ENCODE results near the gene MPC1. TPM values are rescaled to one million over a fixed set of nuclear protein-coding genes. Genes with fewer than 3 reads are reported as not detected.
A peak's percentile ranks its signal among the peaks of the same experiment; 100 is the strongest.
"Not testable (repeated sequence)": the region's sequence is repeated elsewhere in the genome, so short reads cannot be mapped to it uniquely, and the experiment has no call there.

The MPC1 gene
- total and polyA plus RNA-seq, 2 experiments from 2014 or later, result 15.5 to 39.4 TPM

DNA sequence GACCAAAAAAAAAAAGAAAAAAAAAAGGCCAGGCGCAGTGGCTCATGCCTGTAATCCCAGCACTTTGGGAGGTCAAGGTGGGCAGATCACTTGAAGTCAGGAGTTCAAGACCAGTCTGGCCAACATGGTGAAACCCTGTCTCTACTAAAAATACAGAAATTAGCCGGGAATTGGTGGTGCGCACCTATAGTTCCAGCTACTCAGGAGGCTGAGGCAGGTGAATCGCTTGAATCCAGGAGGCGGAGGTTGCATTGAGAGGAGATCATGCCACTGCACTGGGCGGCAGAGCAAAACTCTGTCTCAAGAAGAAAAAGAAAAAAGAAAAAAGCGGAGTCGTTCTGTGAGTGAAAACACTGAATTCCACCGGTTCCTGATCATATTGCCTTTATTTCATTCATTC, 4.4 kb upstream of the MPC1 start:
- not testable (repeated sequence) for H4K20me1 ChIP-seq (replicated peaks; ENCODE audit: insufficient read depth); H3K27ac Mint-ChIP-seq; H3K4me3 Mint-ChIP-seq; H3K36me3 Mint-ChIP-seq (ENCODE audit: low read depth); H3K4me1 Mint-ChIP-seq; ATAC-seq; H3K9me2 ChIP-seq (ENCODE audit: insufficient read depth); H3K79me2 ChIP-seq (replicated peaks; ENCODE audit: insufficient read depth); H3K27me3 ChIP-seq (ENCODE audit: insufficient read depth); H2AFZ ChIP-seq; H3K36me3 ChIP-seq (ENCODE audit: insufficient read depth); H3K4me2 ChIP-seq; H3K4me3 ChIP-seq; H3F3A ChIP-seq (replicated peaks; ENCODE audit: low read depth); H3K27me3 Mint-ChIP-seq (ENCODE audit: insufficient read depth, low read depth, poor library complexity); H3K27ac ChIP-seq (ENCODE audit: low read depth); H3K9me3 Mint-ChIP-seq; DNase-seq (ENCODE audit: low spot score)
- H3K4me1 ChIP-seq (ENCODE audit: insufficient read depth), result peaks cover 12% of the 10 kb centered on the region

DNA sequence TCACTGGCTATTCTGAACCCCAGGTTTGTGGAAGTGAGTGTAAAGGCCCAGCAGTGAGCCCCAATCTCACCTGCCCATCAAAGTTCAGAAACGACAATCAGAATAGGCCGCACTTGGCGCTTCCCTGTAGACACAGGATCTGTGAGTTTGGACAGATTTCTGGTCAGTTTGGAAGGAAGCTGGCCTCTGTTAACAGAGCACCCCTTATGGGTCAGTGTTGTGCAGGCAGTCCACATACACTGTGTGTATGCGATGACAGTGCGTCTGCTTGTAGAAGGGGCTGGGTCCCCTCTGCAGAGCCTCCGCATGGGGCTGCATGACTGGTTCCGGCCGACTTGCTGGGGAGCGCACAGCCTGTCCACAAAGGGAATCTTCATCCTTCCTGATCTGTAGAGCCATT, 3.4 kb upstream of the MPC1 start:
- TF ChIP-seq POLR2AphosphoS5 (IDR thresholded peaks at IDR 0.05; ENCODE audit: low read depth), result no peak
- no peak for TF ChIP-seq ZNF331 (CRISPR knock-in tag; IDR thresholded peaks at IDR 0.05; ENCODE audit: low read depth)
- ATAC-seq, result no peak
- no peak overlapping the region for H3K4me2 ChIP-seq
- no peaks in the 10 kb centered on the region for H4K20me1 ChIP-seq (replicated peaks; ENCODE audit: insufficient read depth)
- H3K4me3 Mint-ChIP-seq, result no peak overlapping the region
- DNase-seq (ENCODE audit: low spot score), result no peak
- peaks cover under 1% of the 10 kb centered on the region; the same call in 1 of the 2 replicates for H3K79me2 ChIP-seq (replicated peaks; ENCODE audit: insufficient read depth)
- H3K27me3 ChIP-seq (ENCODE audit: insufficient read depth), result no peaks in the 10 kb centered on the region
- no peaks in the 10 kb centered on the region for H3K9me3 Mint-ChIP-seq
- no peaks in the 10 kb centered on the region for H3K36me3 ChIP-seq (ENCODE audit: insufficient read depth)
- H3K4me1 Mint-ChIP-seq, result peaks cover 16% of the 10 kb centered on the region; the same call in 2 of the 3 replicates
- no peak overlapping the region for H2AFZ ChIP-seq
- peaks cover 4% of the 10 kb centered on the region for H3K27me3 Mint-ChIP-seq (ENCODE audit: insufficient read depth, low read depth, poor library complexity)
- no peak overlapping the region for H3K4me3 ChIP-seq
- peaks cover 3% of the 10 kb centered on the region; the same call in 1 of the 2 replicates for H3K9me2 ChIP-seq (ENCODE audit: insufficient read depth)
- peaks cover 16% of the 10 kb centered on the region for H3K4me1 ChIP-seq (ENCODE audit: insufficient read depth)
- H3K36me3 Mint-ChIP-seq (ENCODE audit: low read depth), result no peaks in the 10 kb centered on the region
- H3F3A ChIP-seq (replicated peaks; ENCODE audit: low read depth), result no peaks in the 10 kb centered on the region
- H3K27ac Mint-ChIP-seq, result no peak overlapping the region
- H3K27ac ChIP-seq (ENCODE audit: low read depth), result no peak overlapping the region

DNA sequence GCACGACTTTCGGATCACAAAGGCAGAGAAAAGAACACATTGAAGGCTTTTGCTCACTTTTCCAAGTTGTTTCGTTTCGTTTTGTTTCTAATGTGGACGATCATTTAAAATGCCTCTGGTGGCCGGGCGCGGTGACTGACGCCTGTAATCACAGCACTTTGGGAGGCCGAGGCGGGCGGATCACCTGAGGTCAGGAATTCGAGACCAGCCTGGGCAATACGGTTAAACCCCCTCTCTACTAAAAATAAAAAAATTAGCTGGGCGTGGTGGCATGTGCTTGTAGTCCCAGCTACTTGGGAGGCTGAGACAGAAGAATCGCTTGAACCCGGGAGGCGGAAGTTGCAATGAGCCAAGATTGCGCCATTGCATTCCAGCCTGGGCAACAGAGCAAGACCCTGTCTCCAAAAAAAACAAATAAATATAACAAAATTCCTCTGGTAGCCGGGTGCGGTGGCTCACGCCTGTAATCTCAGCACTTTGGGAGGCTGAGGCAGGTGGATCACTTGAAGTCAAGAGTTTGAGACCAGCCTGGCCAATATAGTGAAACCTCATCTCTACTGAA, 1.1 kb upstream of the MPC1 start:
- not testable (repeated sequence) for H3K9me3 Mint-ChIP-seq; H3K9me2 ChIP-seq (ENCODE audit: insufficient read depth); H4K20me1 ChIP-seq (replicated peaks; ENCODE audit: insufficient read depth); H3K36me3 ChIP-seq (ENCODE audit: insufficient read depth); H3K27me3 ChIP-seq (ENCODE audit: insufficient read depth); H3K4me1 ChIP-seq (ENCODE audit: insufficient read depth); H3K36me3 Mint-ChIP-seq (ENCODE audit: low read depth); H3K4me1 Mint-ChIP-seq; DNase-seq (ENCODE audit: low spot score); H3K27me3 Mint-ChIP-seq (ENCODE audit: insufficient read depth, low read depth, poor library complexity); H3F3A ChIP-seq (replicated peaks; ENCODE audit: low read depth)
- peak overlapping the region; percentile 70; the same call in 1 of the 2 replicates for H2AFZ ChIP-seq
- TF ChIP-seq, protein P1, sequence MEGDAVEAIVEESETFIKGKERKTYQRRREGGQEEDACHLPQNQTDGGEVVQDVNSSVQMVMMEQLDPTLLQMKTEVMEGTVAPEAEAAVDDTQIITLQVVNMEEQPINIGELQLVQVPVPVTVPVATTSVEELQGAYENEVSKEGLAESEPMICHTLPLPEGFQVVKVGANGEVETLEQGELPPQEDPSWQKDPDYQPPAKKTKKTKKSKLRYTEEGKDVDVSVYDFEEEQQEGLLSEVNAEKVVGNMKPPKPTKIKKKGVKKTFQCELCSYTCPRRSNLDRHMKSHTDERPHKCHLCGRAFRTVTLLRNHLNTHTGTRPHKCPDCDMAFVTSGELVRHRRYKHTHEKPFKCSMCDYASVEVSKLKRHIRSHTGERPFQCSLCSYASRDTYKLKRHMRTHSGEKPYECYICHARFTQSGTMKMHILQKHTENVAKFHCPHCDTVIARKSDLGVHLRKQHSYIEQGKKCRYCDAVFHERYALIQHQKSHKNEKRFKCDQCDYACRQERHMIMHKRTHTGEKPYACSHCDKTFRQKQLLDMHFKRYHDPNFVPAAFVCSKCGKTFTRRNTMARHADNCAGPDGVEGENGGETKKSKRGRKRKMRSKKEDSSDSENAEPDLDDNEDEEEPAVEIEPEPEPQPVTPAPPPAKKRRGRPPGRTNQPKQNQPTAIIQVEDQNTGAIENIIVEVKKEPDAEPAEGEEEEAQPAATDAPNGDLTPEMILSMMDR (conservative IDR thresholded peaks at IDR 0.05; ENCODE audit: low read depth in 2 of 2), result peak in 1 of 2 experiments; percentile 18; a peak in 1 of 4 replicates
- ATAC-seq, result peak; percentile 1; the same call in 1 of the 3 replicates
- H3K4me3 ChIP-seq, result peak overlapping the region; percentile 92
- H3K4me2 ChIP-seq, result peak overlapping the region; percentile 82
- peak overlapping the region; percentile 15 for H3K27ac ChIP-seq (ENCODE audit: low read depth)
- Mint-ChIP-seq H3K27ac (peak overlapping the region; percentile 80), H3K4me3 (peak overlapping the region; percentile 89)
- H3K79me2 ChIP-seq (replicated peaks; ENCODE audit: insufficient read depth), result peaks cover 21% of the 10 kb centered on the region

Measured in GM23338 (cell line).